ENCODE data around the gene GZMM. TPM values are rescaled to one million over a fixed set of nuclear protein-coding genes. Genes with fewer than 3 reads are reported as not detected.

GZMM gene
- total and polyA plus RNA-seq, 2 of the 13 experiments (the other 11 are each of a cell fraction or from before 2014, with no cell fraction given) = 0.07 TPM; not detected in 1

DNA sequence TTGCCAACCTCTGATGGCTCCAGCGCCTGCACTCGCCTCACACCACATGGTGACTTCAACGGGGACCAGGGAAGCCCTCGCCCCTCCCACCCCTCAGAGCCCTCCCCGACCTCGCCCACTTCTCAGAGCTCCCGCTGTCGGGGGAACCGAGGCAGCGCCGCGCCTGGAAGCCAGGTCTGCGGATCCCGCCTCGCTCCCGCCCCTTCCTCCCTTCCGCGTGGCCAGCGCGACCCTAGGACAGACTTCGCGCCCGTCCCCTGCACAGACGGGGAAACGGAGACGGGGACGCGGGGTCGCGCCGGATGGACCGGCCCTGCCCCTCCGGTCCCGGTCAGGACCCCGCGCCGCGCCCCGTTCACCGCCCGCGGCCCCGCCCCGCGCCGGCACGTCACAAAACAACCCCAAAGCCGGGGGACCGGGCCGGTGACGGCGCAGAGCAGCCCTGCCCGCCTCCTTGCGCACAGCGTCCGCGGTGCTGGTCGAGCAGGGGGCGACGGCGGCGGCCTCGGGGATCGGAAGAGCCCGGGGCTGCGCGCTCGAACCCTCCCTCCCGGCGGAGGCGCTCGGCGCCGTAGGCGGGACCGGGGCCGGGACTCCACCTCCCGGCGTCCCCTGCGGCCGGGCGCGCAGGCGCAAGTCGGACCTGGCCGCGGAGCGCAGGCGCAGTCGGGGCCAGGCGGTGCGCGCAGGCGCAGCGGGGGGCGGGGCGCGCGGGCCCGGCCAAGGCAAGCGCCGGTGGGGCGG lies 12.7 kb upstream of the GZMM start (continued):
- TF ChIP-seq KDM5B (CRISPR knock-in tag; IDR thresholded peaks at IDR 0.05; ENCODE audit: borderline replicate concordance) (no peak), ZNF7 (CRISPR knock-in tag; IDR thresholded peaks at IDR 0.05) (no peak), CBX5 (CRISPR knock-in tag; IDR thresholded peaks at IDR 0.05; ENCODE audit: borderline replicate concordance) (0 out of 2 replicates have a peak, but pooled peaks have one; percentile 42), YY1 (IDR thresholded peaks at IDR 0.05; ENCODE audit: insufficient read depth, insufficient replicate concordance, low read depth, low read length) (peak; percentile 11), RBM22 (optimal IDR thresholded peaks at IDR 0.05; ENCODE audit: low read length) (no peak), SMAD3 (CRISPR knock-in tag; IDR thresholded peaks at IDR 0.05) (0 out of 2 replicates have a peak, but pooled peaks have one; percentile 32), ZMYM4 (CRISPR knock-in tag; IDR thresholded peaks at IDR 0.05) (no peak), THYN1 (CRISPR knock-in tag; IDR thresholded peaks at IDR 0.05; ENCODE audit: borderline replicate concordance, low read depth) (no peak), ZNF703 (CRISPR knock-in tag; IDR thresholded peaks at IDR 0.05; ENCODE audit: borderline replicate concordance) (no peak), ZNF790 (CRISPR knock-in tag; IDR thresholded peaks at IDR 0.05; ENCODE audit: borderline replicate concordance) (no peak; the same call in 1 of the 2 replicates), ZNF260 (CRISPR knock-in tag; IDR thresholded peaks at IDR 0.05; ENCODE audit: borderline replicate concordance, low read depth) (no peak), NCOA1 (CRISPR knock-in tag; IDR thresholded peaks at IDR 0.05) (no peak)
- TF ChIP-seq, protein P1, sequence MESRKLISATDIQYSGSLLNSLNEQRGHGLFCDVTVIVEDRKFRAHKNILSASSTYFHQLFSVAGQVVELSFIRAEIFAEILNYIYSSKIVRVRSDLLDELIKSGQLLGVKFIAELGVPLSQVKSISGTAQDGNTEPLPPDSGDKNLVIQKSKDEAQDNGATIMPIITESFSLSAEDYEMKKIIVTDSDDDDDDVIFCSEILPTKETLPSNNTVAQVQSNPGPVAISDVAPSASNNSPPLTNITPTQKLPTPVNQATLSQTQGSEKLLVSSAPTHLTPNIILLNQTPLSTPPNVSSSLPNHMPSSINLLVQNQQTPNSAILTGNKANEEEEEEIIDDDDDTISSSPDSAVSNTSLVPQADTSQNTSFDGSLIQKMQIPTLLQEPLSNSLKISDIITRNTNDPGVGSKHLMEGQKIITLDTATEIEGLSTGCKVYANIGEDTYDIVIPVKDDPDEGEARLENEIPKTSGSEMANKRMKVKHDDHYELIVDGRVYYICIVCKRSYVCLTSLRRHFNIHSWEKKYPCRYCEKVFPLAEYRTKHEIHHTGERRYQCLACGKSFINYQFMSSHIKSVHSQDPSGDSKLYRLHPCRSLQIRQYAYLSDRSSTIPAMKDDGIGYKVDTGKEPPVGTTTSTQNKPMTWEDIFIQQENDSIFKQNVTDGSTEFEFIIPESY (CRISPR knock-in tag; IDR thresholded peaks at IDR 0.05) = no peak
- TF ChIP-seq, protein P2, sequence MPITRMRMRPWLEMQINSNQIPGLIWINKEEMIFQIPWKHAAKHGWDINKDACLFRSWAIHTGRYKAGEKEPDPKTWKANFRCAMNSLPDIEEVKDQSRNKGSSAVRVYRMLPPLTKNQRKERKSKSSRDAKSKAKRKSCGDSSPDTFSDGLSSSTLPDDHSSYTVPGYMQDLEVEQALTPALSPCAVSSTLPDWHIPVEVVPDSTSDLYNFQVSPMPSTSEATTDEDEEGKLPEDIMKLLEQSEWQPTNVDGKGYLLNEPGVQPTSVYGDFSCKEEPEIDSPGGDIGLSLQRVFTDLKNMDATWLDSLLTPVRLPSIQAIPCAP (CRISPR knock-in tag; IDR thresholded peaks at IDR 0.05; ENCODE audit: low read depth) = no peak
- TF ChIP-seq, protein P3, sequence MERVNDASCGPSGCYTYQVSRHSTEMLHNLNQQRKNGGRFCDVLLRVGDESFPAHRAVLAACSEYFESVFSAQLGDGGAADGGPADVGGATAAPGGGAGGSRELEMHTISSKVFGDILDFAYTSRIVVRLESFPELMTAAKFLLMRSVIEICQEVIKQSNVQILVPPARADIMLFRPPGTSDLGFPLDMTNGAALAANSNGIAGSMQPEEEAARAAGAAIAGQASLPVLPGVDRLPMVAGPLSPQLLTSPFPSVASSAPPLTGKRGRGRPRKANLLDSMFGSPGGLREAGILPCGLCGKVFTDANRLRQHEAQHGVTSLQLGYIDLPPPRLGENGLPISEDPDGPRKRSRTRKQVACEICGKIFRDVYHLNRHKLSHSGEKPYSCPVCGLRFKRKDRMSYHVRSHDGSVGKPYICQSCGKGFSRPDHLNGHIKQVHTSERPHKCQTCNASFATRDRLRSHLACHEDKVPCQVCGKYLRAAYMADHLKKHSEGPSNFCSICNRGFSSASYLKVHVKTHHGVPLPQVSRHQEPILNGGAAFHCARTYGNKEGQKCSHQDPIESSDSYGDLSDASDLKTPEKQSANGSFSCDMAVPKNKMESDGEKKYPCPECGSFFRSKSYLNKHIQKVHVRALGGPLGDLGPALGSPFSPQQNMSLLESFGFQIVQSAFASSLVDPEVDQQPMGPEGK (CRISPR knock-in tag; IDR thresholded peaks at IDR 0.05) = peak; percentile 9; the same call in 1 of the 2 replicates
- TF ChIP-seq, protein P4, sequence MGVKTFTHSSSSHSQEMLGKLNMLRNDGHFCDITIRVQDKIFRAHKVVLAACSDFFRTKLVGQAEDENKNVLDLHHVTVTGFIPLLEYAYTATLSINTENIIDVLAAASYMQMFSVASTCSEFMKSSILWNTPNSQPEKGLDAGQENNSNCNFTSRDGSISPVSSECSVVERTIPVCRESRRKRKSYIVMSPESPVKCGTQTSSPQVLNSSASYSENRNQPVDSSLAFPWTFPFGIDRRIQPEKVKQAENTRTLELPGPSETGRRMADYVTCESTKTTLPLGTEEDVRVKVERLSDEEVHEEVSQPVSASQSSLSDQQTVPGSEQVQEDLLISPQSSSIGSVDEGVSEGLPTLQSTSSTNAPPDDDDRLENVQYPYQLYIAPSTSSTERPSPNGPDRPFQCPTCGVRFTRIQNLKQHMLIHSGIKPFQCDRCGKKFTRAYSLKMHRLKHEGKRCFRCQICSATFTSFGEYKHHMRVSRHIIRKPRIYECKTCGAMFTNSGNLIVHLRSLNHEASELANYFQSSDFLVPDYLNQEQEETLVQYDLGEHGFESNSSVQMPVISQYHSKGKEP (CRISPR knock-in tag; IDR thresholded peaks at IDR 0.05) = no peak
- TF ChIP-seq, protein P5, sequence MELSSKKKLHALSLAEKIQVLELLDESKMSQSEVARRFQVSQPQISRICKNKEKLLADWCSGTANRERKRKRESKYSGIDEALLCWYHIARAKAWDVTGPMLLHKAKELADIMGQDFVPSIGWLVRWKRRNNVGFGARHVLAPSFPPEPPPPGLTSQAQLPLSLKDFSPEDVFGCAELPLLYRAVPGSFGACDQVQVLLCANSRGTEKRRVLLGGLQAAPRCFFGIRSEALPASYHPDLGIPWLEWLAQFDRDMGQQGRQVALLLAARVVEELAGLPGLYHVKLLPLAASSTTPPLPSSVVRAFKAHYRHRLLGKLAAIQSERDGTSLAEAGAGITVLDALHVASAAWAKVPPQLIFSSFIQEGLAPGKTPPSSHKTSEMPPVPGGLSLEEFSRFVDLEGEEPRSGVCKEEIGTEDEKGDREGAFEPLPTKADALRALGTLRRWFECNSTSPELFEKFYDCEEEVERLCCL (CRISPR knock-in tag; IDR thresholded peaks at IDR 0.05; ENCODE audit: borderline replicate concordance) = no peak
- TF ChIP-seq, protein P6, sequence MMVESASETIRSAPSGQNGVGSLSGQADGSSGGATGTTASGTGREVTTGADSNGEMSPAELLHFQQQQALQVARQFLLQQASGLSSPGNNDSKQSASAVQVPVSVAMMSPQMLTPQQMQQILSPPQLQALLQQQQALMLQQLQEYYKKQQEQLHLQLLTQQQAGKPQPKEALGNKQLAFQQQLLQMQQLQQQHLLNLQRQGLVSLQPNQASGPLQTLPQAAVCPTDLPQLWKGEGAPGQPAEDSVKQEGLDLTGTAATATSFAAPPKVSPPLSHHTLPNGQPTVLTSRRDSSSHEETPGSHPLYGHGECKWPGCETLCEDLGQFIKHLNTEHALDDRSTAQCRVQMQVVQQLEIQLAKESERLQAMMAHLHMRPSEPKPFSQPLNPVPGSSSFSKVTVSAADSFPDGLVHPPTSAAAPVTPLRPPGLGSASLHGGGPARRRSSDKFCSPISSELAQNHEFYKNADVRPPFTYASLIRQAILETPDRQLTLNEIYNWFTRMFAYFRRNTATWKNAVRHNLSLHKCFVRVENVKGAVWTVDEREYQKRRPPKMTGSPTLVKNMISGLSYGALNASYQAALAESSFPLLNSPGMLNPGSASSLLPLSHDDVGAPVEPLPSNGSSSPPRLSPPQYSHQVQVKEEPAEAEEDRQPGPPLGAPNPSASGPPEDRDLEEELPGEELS (CRISPR knock-in tag; IDR thresholded peaks at IDR 0.05) = no peak

Measured in HepG2 (cell line).